OCI-M1 (cell line): ENCODE results near the gene ACBD3.

ENCODE experiments used
- DNase-seq: peaks from one replicate; lab custom pipeline; 2025; lab: John Stamatoyannopoulos, UW

The ACBD3 gene

GRCh38 chr1:226111883-226112261 lies 74.7 kb downstream of the ACBD3 start:
- DNase-seq: no peak

GRCh38 chr1:226111098-226111882 lies 75.3 kb downstream of the ACBD3 start:
- DNase-seq: peak; percentile 77

GRCh38 chr1:226110249-226111097 lies 76.1 kb downstream of the ACBD3 start:
- DNase-seq: peak; percentile 85

- peak; percentile 85 for DNase-seq
Observed at GRCh38 chr1:226109829-226110248, 76.7 kb downstream of the ACBD3 start.

- DNase-seq: no peak
Observed at GRCh38 chr1:226108935-226109828, 77.4 kb downstream of the ACBD3 start.

GRCh38 chr1:226107471-226108460 lies 78.8 kb downstream of the ACBD3 start:
- peak; percentile 38 for DNase-seq

GRCh38 chr1:226104671-226105121 lies 81.8 kb downstream of the ACBD3 start:
- DNase-seq: no peak

- peak; percentile 67 for DNase-seq
Observed at GRCh38 chr1:226100436-226101391, 85.8 kb downstream of the ACBD3 start.

- DNase-seq: no peak
Observed at GRCh38 chr1:226098870-226099835, 87.4 kb downstream of the ACBD3 start.

GRCh38 chr1:226097866-226098625 lies 88.5 kb downstream of the ACBD3 start:
- no peak for DNase-seq

- no peak for DNase-seq
Observed at GRCh38 chr1:226095286-226095685, 91.3 kb downstream of the ACBD3 start.
